Measurements from ENCODE around the gene ST13.

ST13 gene

GRCh38 chr22:40855071-40855978 lies 1.1 kb downstream of the ST13 start (continued):
- TF ChIP-seq HOXC10 (CRISPR knock-in tag; IDR thresholded peaks at IDR 0.05): no peak

GRCh38 chr22:40853961-40854360 lies 2.5 kb downstream of the ST13 start:
- TF ChIP-seq IKZF3 (tag by site-specific recombination; IDR thresholded peaks at IDR 0.05): no peak
- no peak for TF ChIP-seq PRDM1 (tag by site-specific recombination; IDR thresholded peaks at IDR 0.05)
- TF ChIP-seq ZNF624 (tag by site-specific recombination; IDR thresholded peaks at IDR 0.05): no peak
- no peak for TF ChIP-seq AEBP2 (tag by site-specific recombination; IDR thresholded peaks at IDR 0.05; ENCODE audit: borderline replicate concordance)
- no peak for TF ChIP-seq ZFHX2 (tag by site-specific recombination; conservative IDR thresholded peaks at IDR 0.05)
- no peak for TF ChIP-seq ZNF449 (tag by site-specific recombination; IDR thresholded peaks at IDR 0.05)
- no peak for TF ChIP-seq KLF8 (tag by site-specific recombination; IDR thresholded peaks at IDR 0.05)
- TF ChIP-seq ZNF138 (tag by site-specific recombination; IDR thresholded peaks at IDR 0.05; ENCODE audit: borderline replicate concordance): no peak
- no peak for TF ChIP-seq ZNF416 (tag by site-specific recombination; IDR thresholded peaks at IDR 0.05)
- no peak for TF ChIP-seq EGR2 (tag by site-specific recombination; IDR thresholded peaks at IDR 0.05; ENCODE audit: low read depth)
- no peak for TF ChIP-seq ZBTB21 (tag by site-specific recombination; IDR thresholded peaks at IDR 0.05)
- TF ChIP-seq ZNF24 (tag by site-specific recombination; IDR thresholded peaks at IDR 0.05): no peak
- no peak for TF ChIP-seq PRDM10 (tag by site-specific recombination; IDR thresholded peaks at IDR 0.05)
- TF ChIP-seq ZBTB8A (tag by site-specific recombination; IDR thresholded peaks at IDR 0.05): no peak
- TF ChIP-seq ZNF132 (tag by site-specific recombination; IDR thresholded peaks at IDR 0.05; ENCODE audit: borderline replicate concordance): no peak
- TF ChIP-seq SP7 (tag by site-specific recombination; IDR thresholded peaks at IDR 0.05): no peak
- TF ChIP-seq MZF1 (tag by site-specific recombination; IDR thresholded peaks at IDR 0.05; ENCODE audit: borderline replicate concordance): no peak
- TF ChIP-seq ZNF777 (tag by site-specific recombination; IDR thresholded peaks at IDR 0.05; ENCODE audit: borderline replicate concordance): no peak
- no peaks in the 10 kb centered on the region for H3K9me3 ChIP-seq (ENCODE audit: control insufficient read depth, insufficient read depth, low read depth, low read length)
- peaks cover 22% of the 10 kb centered on the region for H3K4me1 ChIP-seq (ENCODE audit: control insufficient read depth, insufficient read depth, low read length)
- ChIA-PET POLR2A (interaction anchor here (0.6 kb wide), 1 partner anchor 124 kb away, joined by 3 read pairs; no protein-coding TSS in a partner anchor), CTCF (interaction anchor here (0.5 to 4.2 kb wide), 6 partner anchors 10 to 366 kb away, joined by 3 to 20 read pairs (median 4); no protein-coding TSS in a partner anchor)
- H3K36me3 ChIP-seq (ENCODE audit: control insufficient read depth in 2 of 2, insufficient read depth in 1 of 2, low read length in 2 of 2): peaks cover 11 to 42% of the 10 kb centered on the region in 2 experiments
- H3K27ac ChIP-seq (ENCODE audit: extremely low read depth, low read depth, low read length): no peak overlapping the region
- H3K4me3 ChIP-seq (ENCODE audit: low read depth, low read length): no peak overlapping the region

Data from HEK293 (cell line).